Activated effector memory CD4-positive, alpha-beta T cell treated with Interleukin-2 at 50 U/mL for 16 hours (primary cell): ENCODE results near the gene TTLL11.

Source experiments
- DNase-seq: peaks from one replicate; pipeline ENCODE4 v3.0.0-alpha.2; 2020

The TTLL11 gene

GRCh38 chr9:122092611-122093506 is at the start of gene TTLL11:
Gene TTLL11 (minus strand): TSS chr9:122093308. CDS start chr9:122093148, 160 bp downstream.
- peak; percentile 93 for DNase-seq

GRCh38 chr9:122141671-122142070 is 48.6 kb upstream of the TTLL11 start:
- DNase-seq, result no peak

GRCh38 chr9:122140368-122141193 is 47.5 kb upstream of the TTLL11 start:
- no peak for DNase-seq

- DNase-seq, result no peak
Measured at GRCh38 chr9:122138560-122139268, 45.6 kb upstream of the TTLL11 start.

- DNase-seq, result no peak
Measured at GRCh38 chr9:122135529-122135859, 42.4 kb upstream of the TTLL11 start.

GRCh38 chr9:122134822-122135528 is 41.9 kb upstream of the TTLL11 start:
- DNase-seq, result no peak

GRCh38 chr9:122133984-122134535 is 41.0 kb upstream of the TTLL11 start:
- no peak for DNase-seq

GRCh38 chr9:122133263-122133983 is 40.3 kb upstream of the TTLL11 start:
- no peak for DNase-seq

GRCh38 chr9:122132539-122132938 is 39.4 kb upstream of the TTLL11 start:
- no peak for DNase-seq

- DNase-seq, result no peak
Measured at GRCh38 chr9:122131401-122132001, 38.4 kb upstream of the TTLL11 start.

- no peak for DNase-seq
Measured at GRCh38 chr9:122130837-122131236, 37.7 kb upstream of the TTLL11 start.

- no peak for DNase-seq
Measured at GRCh38 chr9:122129969-122130368, 36.9 kb upstream of the TTLL11 start.

GRCh38 chr9:122128969-122129343 is 35.8 kb upstream of the TTLL11 start:
- no peak for DNase-seq

GRCh38 chr9:122128007-122128968 is 35.2 kb upstream of the TTLL11 start:
- DNase-seq, result peak; percentile 28

GRCh38 chr9:122127396-122127798 is 34.3 kb upstream of the TTLL11 start:
- DNase-seq, result no peak

GRCh38 chr9:122126331-122127261 is 33.5 kb upstream of the TTLL11 start:
- DNase-seq, result no peak

GRCh38 chr9:122125509-122126330 is 32.6 kb upstream of the TTLL11 start:
- DNase-seq, result no peak

- DNase-seq, result peak; percentile 63
Measured at GRCh38 chr9:122125158-122125508, 32.0 kb upstream of the TTLL11 start.
